Upper lobe of left lung (tissue), 6 donors: ENCODE results near the gene GABRE. TPM values are rescaled to one million over a fixed set of nuclear protein-coding genes. Genes with fewer than 3 reads are reported as not detected.

Source experiments
- ATAC-seq, 2 donors: fragments of 200-7000 bp; cut with Tn5 transposase; one replicate each; pipeline ENCODE4 v1.9.1; 2022; ENCODE audit warnings: mild to moderate bottlenecking in 2 of 2, moderate library complexity in 2 of 2; ENCODE audit not compliant: low FRiP score in 2 of 2
- DNase-seq, 2 donors: peaks; one replicate each; pipeline ENCODE4 v3.0.0-alpha.2; 2019 to 2020
- H3K27ac ChIP-seq, 4 donors: fragments of 200-600 bp; sonication (generic); one replicate each; pipeline ENCODE4 v1.5.1; 2016 to 2019
- H3K27me3 ChIP-seq, 4 donors: fragments of 200-600 bp; sonication (generic); one replicate each; pipeline ENCODE4 v1.5.1; 2017 to 2019
- H3K36me3 ChIP-seq, 4 donors: fragments of 200-600 bp; sonication (generic); one replicate each; pipeline ENCODE4 v1.5.1; 2016 to 2019
- H3K4me1 ChIP-seq, 4 donors: fragments of 200-600 bp; sonication (generic); one replicate each; pipeline ENCODE4 v1.5.1; 2018 to 2019
- H3K4me3 ChIP-seq, 4 donors: fragments of 200-600 bp; sonication (generic); one replicate each; pipeline ENCODE4 v1.5.1; 2017 to 2019; ENCODE audit warnings: mild to moderate bottlenecking in 2 of 4, moderate library complexity in 1 of 4
- H3K9me3 ChIP-seq, 4 donors: fragments of 200-600 bp; sonication (generic); one replicate each; pipeline ENCODE4 v1.5.1; 2018 to 2019
- EP300 ChIP-seq, 4 donors: sonication (generic); formaldehyde crosslinking; IDR thresholded peaks; one replicate each; pipeline ENCODE4 v1.5.1; 2017; ENCODE audit warnings: antibody characterized with exemption in 4 of 4, control low read depth in 2 of 4
- POLR2A ChIP-seq, 4 donors: fragments of 450-650 bp; IDR thresholded peaks; one replicate each; pipeline ENCODE4 v1.5.1; 2016 to 2017; ENCODE audit warnings: antibody characterized with exemption in 4 of 4, mild to moderate bottlenecking in 2 of 4
- POLR2AphosphoS5 ChIP-seq, 2 donors: sonication (generic); formaldehyde crosslinking; IDR thresholded peaks; one replicate each; pipeline ENCODE4 v1.5.1; 2017; ENCODE audit warnings: antibody characterized with exemption in 2 of 2
- WGBS, 2 donors: methylation state at CpG; one replicate each; pipeline ENCODE4 v1.1.5; 2017 to 2018; 5-methylcytosine and 5-hydroxymethylcytosine counted together
- total RNA-seq, 6 donors: library from RNA; depleted of rRNA in 4 of 6; stranded (reverse); fragments of >200 nt in 4 of 6; gene quantifications; one replicate each; pipeline versions ENCODE4 v1.1.0 to v1.2.1, GENCODE V29; 2016 to 2021
- TF ChIP-seq, protein P1 (sequence below), 6 experiments: fragments of 450-650 bp in 4 of 6; fragments of 200-600 bp in 2 of 6; sonication (generic) in 2 of 6; IDR thresholded peaks; one replicate each; pipeline ENCODE4 v1.5.1; 2016 to 2019; ENCODE audit warnings: antibody characterized with exemption in 6 of 6
- donor health status: DM: no; HTN: no; CAD: no; lungs with moderate emphysema.
- donor health status: DM: no; HTN: yes; CAD: no; lungs with severe emphysema.

The GABRE gene
- total RNA-seq, 6 donors from 2014 or later, result 21.7 to 139 (median 41.8) TPM

DNA sequence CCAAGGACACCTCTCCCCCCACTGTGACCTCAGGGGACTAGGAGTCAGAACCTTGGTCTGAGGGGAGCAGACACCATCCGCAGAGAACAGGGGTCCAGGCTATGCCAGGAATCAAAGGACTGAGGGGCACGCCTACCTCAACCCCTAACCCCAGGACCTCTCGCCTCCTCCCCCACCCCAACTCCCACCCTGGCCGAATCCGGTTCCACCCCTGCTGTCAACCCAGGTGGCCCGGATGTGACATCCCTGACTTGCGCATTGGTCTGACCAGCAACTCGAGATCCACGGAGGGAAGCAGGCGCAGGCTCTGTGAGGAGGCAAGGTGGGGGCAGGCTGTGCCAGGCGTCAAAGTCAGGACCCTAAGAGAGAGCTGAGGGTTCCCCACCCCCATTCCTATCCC is 62.3 kb downstream of the GABRE start:
- H3K9me3 ChIP-seq, result no peaks in the 10 kb centered on the region
- no peak overlapping the region for H3K27ac ChIP-seq
- H3K4me3 ChIP-seq, result no peak overlapping the region
- no peak for DNase-seq
- no peaks in the 10 kb centered on the region for H3K36me3 ChIP-seq
- no peaks in the 10 kb centered on the region for H3K4me1 ChIP-seq
- H3K27me3 ChIP-seq, result no peaks in the 10 kb centered on the region
- TF ChIP-seq EP300 (IDR thresholded peaks at IDR 0.05) (no peak), POLR2A (IDR thresholded peaks at IDR 0.05) (no peak), POLR2AphosphoS5 (IDR thresholded peaks at IDR 0.05) (no peak)
- peak in 1 of 2 donors; percentile 37 for ATAC-seq
- 82% methylated on average over 11 of the region's 11 CpGs; no CpG with 5 or more reads in 1 of the 2 donors for WGBS, 2 donors

DNA sequence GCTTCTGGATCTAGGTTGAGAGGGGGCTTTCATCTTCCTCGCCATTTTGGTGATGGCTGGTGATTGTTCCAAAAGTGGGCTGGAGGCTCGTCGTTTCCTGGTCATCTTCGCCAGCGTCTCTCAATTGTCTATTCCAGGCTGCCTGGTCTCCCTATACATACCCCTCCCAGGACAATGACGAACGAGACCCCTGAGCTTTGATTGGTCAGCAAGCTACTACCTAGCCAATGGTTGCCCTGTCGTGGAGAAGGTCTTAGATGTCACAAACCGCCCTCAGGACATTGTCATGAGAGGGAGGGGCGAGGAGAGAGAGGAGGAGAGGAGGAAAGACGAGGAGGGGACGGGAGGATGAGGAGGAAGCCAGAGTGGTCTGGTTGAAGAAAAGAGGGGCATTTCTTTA is 69.5 kb downstream of the GABRE start:
- DNase-seq (no peak), ATAC-seq (no peak)
- H3K4me3 ChIP-seq, result no peak overlapping the region
- 69 to 87% methylated on average over 12 of the region's 12 CpGs for WGBS, 2 donors
- no peaks in the 10 kb centered on the region for H3K36me3 ChIP-seq
- no peaks in the 10 kb centered on the region for H3K27me3 ChIP-seq
- no peaks in the 10 kb centered on the region for H3K9me3 ChIP-seq
- no peaks in the 10 kb centered on the region for H3K4me1 ChIP-seq
- TF ChIP-seq, protein P1, sequence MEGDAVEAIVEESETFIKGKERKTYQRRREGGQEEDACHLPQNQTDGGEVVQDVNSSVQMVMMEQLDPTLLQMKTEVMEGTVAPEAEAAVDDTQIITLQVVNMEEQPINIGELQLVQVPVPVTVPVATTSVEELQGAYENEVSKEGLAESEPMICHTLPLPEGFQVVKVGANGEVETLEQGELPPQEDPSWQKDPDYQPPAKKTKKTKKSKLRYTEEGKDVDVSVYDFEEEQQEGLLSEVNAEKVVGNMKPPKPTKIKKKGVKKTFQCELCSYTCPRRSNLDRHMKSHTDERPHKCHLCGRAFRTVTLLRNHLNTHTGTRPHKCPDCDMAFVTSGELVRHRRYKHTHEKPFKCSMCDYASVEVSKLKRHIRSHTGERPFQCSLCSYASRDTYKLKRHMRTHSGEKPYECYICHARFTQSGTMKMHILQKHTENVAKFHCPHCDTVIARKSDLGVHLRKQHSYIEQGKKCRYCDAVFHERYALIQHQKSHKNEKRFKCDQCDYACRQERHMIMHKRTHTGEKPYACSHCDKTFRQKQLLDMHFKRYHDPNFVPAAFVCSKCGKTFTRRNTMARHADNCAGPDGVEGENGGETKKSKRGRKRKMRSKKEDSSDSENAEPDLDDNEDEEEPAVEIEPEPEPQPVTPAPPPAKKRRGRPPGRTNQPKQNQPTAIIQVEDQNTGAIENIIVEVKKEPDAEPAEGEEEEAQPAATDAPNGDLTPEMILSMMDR (IDR thresholded peaks at IDR 0.05), result no peak
- TF ChIP-seq EP300 (IDR thresholded peaks at IDR 0.05) (no peak), POLR2AphosphoS5 (IDR thresholded peaks at IDR 0.05) (no peak), POLR2A (IDR thresholded peaks at IDR 0.05) (no peak)
- no peak overlapping the region for H3K27ac ChIP-seq

Other genes with a start within 250 kb of the GABRE start
- gene CNGA2, start 239.9 kb downstream of the GABRE start, total RNA-seq, result not detected
- not detected for gene MAGEA4, start 61.8 kb downstream of the GABRE start, total RNA-seq
- gene MAGEA10, start 163.9 kb upstream of the GABRE start, total RNA-seq, result not detected